BLaER1 (cell line): ENCODE data around the gene ZNF503.

ENCODE experiments used
- H3K27ac ChIP-seq: shearing (Covaris generic); formaldehyde crosslinking; 2 replicates; pipeline ENCODE4 v1.8.1; 2022
- H3K27me3 ChIP-seq: shearing (Covaris generic); formaldehyde crosslinking; 2 replicates; pipeline ENCODE4 v1.8.1; 2022
- H3K36me3 ChIP-seq: shearing (Covaris generic); formaldehyde crosslinking; 2 replicates; pipeline ENCODE4 v1.8.1; 2022
- H3K4me1 ChIP-seq: shearing (Covaris generic); formaldehyde crosslinking; 2 replicates; pipeline ENCODE4 v1.8.1; 2022
- H3K4me2 ChIP-seq: shearing (Covaris generic); formaldehyde crosslinking; 2 replicates; pipeline ENCODE4 v1.8.1; 2022
- H3K4me3 ChIP-seq: shearing (Covaris generic); formaldehyde crosslinking; 2 replicates; pipeline ENCODE4 v1.8.1; 2022
- H3K9ac ChIP-seq: shearing (Covaris generic); formaldehyde crosslinking; 2 replicates; pipeline ENCODE4 v1.8.1; 2022
- H3K9me3 ChIP-seq: shearing (Covaris generic); formaldehyde crosslinking; 2 replicates; pipeline ENCODE4 v1.8.1; 2022
- H4K20me1 ChIP-seq: shearing (Covaris generic); formaldehyde crosslinking; 2 replicates; pipeline ENCODE4 v1.8.1; 2022
- Cebpa-rat ChIP-seq: shearing (Covaris generic); IDR thresholded peaks from 2 replicates; pipeline ENCODE4 v1.8.1; 2022

The ZNF503 gene

DNA sequence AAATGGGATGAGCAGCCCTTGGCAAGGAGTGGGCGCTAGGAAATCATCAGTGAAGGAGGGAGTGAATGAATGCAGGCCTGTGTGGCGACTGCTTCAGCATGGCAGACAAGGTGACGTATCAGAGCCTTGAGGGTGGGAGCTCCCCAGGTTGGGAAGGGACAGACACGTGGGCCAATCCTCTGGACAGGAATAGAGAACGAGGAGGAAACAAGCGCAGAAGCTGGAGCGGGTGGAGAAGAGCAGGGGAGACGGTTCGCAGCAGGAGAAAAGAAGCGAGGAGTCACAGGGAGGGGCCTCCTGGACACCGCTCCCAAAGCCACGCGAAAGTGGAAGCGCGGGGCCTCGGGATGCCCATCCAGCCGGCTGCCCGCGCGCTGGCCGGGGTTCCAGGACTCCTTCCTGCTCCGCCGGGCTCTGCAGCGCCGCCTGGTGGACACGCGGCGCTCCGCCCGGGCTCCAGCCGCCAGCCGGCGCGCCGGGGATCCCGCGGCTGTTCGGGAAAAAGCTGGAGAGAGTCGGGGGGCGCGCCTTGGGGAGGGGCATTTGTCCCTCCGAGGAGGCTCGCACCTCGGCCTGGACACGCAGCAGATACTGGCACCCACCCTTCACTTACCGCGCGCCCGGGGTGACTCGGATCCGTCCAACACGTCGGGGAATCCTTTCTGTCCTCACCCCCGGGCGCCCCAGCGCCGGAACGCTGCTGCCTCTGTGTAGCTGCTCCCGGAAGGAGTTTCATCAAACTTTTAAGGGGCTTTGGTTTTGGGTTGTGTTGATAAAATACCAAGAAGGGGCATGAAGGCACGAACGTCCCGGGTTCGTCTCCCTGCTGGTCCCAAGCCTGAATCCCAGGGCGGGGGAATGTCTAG lies 6.3 kb downstream of the ZNF503 start:
- Histone ChIP-seq H4K20me1 (peaks cover 12% of the 10 kb centered on the region), H3K27ac (no peak overlapping the region), H3K36me3 (peaks cover 12% of the 10 kb centered on the region), H3K9ac (no peak overlapping the region), H3K9me3 (peaks cover 11% of the 10 kb centered on the region), H3K4me1 (peaks cover 8% of the 10 kb centered on the region), H3K4me3 (no peak overlapping the region), H3K4me2 (no peak overlapping the region), H3K27me3 (peaks cover 9% of the 10 kb centered on the region)
- no peak for TF ChIP-seq Cebpa-rat

DNA sequence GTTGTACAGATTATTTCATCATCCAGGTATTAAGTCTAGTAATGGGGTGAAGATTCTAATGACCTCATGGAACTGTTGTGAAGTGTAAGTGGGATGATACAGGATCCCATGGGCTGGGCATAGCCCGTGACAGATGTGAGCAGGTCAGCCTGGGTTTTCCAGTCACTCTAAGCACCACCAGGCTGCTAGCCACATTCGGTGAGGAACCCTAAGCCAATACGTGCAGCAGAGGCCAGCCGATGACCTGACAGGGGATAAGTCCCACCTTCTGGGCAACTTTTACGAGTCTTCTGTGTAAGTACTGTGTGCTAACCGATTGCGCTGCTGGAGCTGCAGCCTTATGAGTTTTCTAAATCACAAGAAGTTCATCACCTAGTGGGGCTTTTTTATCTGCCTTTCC lies 7.3 kb downstream of the ZNF503 start:
- peaks cover 7% of the 10 kb centered on the region for H4K20me1 ChIP-seq
- peaks cover 11% of the 10 kb centered on the region for H3K9me3 ChIP-seq
- H3K4me1 ChIP-seq: peaks cover 1% of the 10 kb centered on the region
- H3K4me2 ChIP-seq: no peak overlapping the region
- H3K27ac ChIP-seq: no peak overlapping the region
- no peak overlapping the region for H3K4me3 ChIP-seq
- H3K36me3 ChIP-seq: peaks cover 9% of the 10 kb centered on the region
- no peak overlapping the region for H3K9ac ChIP-seq
- TF ChIP-seq Cebpa-rat: no peak
- no peaks in the 10 kb centered on the region for H3K27me3 ChIP-seq

DNA sequence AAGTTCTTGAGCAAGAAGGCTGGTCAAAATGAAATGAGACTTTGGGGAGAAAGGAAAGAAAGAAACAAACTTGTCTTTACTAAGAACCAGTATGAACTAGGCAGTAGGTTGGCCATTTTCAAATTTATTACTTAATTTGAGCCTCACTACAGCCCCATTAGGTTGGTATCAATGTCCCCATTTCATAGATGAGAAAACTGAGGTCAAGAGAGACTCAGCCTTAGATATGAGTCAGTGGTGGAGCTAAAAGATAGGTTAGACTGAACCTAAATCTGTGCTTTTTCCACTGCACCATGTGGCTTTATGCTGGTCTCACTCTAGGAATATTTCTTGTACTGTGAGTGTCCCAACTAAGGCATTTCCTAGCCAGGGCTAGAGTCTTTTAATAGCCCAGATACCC lies 8.8 kb downstream of the ZNF503 start:
- no peak overlapping the region for H3K27ac ChIP-seq
- H3K27me3 ChIP-seq: no peaks in the 10 kb centered on the region
- peaks cover 11% of the 10 kb centered on the region for H3K9me3 ChIP-seq
- TF ChIP-seq Cebpa-rat: no peak
- no peak overlapping the region for H3K4me3 ChIP-seq
- H4K20me1 ChIP-seq: no peaks in the 10 kb centered on the region
- H3K36me3 ChIP-seq: no peaks in the 10 kb centered on the region
- H3K4me1 ChIP-seq: no peaks in the 10 kb centered on the region; the same call in 1 of the 2 replicates
- H3K9ac ChIP-seq: no peak overlapping the region
- no peak overlapping the region for H3K4me2 ChIP-seq

DNA sequence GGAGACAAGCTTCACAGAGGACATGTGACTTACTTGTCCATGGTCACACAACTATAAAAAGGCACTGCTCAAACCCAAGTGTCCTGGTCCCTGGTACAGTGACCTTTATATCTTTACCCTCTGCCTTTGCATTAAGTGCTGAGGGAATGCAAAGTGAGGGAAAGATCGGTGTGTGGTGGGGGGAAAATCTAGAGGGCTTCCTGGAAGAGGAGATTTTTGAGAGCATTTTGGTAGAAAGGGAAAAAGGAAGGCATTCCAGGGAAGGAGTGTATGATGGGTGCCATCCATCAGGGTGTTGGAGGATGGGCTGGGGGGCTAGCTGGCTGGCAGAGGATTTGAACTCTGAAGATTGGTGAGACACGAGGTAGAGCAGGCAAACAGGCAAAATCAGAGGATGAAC lies 9.3 kb downstream of the ZNF503 start:
- H3K27ac ChIP-seq: no peak overlapping the region
- TF ChIP-seq Cebpa-rat: no peak
- H3K9ac ChIP-seq: no peak overlapping the region
- peaks cover 11% of the 10 kb centered on the region for H3K9me3 ChIP-seq
- H3K4me3 ChIP-seq: no peak overlapping the region
- H3K4me2 ChIP-seq: no peak overlapping the region
- no peaks in the 10 kb centered on the region; the same call in 1 of the 2 replicates for H3K4me1 ChIP-seq
- no peaks in the 10 kb centered on the region for H3K36me3 ChIP-seq
- H3K27me3 ChIP-seq: no peaks in the 10 kb centered on the region
- no peaks in the 10 kb centered on the region for H4K20me1 ChIP-seq

DNA sequence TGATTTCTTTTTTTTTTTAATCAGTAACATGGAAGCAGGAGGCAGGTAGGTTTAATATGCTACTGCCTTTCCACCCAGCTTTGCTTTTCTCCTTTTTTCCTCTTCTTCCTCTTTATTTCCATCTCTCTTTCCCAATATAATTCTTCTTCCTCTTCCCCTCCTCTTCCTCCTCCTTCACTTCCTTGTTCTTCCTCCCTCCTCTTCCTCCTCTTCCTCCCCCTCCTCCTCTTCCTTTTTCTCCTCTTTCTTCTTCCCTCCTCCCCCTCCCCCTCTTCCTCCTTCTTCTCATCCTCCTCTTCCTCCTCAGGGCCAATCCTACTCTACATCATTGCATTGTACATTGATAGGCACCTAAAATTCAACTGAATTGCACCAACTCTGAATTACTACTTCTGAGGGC lies 11.4 kb downstream of the ZNF503 start:
- H3K36me3 ChIP-seq: no peaks in the 10 kb centered on the region
- no peak for TF ChIP-seq Cebpa-rat
- H3K27me3 ChIP-seq: no peaks in the 10 kb centered on the region

DNA sequence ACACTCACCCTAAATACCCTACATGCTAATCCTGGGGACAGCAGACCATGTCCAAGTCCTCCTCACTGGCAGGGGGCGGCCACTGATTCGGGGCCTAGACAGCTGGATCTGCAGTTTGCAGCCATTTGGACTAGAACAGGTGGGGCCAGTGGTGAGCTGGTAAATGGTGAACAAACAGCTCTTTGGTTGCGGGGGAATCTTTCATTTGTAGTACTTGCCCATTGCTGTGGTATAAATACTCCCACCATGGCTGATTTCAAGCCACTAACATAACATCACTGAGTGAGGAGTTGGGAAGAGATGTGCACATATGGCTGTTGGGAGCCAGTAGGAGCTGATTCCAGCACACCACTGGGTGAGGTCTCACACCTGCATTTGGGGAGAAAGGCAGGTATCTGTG lies 13.5 kb downstream of the ZNF503 start:
- Histone ChIP-seq H3K36me3 (no peaks in the 10 kb centered on the region), H4K20me1 (no peaks in the 10 kb centered on the region), H3K9me3 (0 out of 2 replicates have a peak, but pooled peaks cover 6% of the 10 kb centered on the region), H3K4me3 (no peak overlapping the region), H3K4me1 (peaks cover 7% of the 10 kb centered on the region; the same call in 1 of the 2 replicates), H3K9ac (no peak overlapping the region), H3K4me2 (no peak overlapping the region), H3K27me3 (no peaks in the 10 kb centered on the region), H3K27ac (no peak overlapping the region)
- TF ChIP-seq Cebpa-rat: no peak

More for the DNA sequence above, 11.4 kb downstream of the ZNF503 start:
- Histone ChIP-seq H3K27ac (no peak overlapping the region), H3K4me2 (no peak overlapping the region), H3K4me3 (no peak overlapping the region), H3K9ac (no peak overlapping the region), H4K20me1 (no peaks in the 10 kb centered on the region), H3K9me3 (peaks cover 6% of the 10 kb centered on the region; the same call in 1 of the 2 replicates), H3K4me1 (peaks cover 4% of the 10 kb centered on the region; the same call in 1 of the 2 replicates)

DNA sequence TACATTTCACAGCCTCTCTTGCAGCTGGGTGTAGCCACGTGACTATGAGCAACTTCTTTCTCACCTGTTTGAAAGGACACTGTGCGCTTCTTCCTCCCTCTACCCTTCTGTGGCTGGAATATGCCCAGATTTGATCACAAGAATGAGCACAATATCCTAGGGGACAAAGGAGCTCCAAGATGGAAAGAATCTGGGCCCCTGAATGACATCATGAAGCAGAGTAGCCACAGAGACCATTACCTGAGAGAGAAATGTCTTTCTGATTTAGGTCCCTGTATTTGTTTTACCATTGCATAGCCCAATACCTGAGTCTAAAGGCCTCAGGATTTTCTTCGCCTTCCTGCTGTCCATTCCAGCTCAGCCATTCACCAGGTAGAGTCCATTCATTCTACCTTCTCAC lies 15.4 kb downstream of the ZNF503 start:
- no peak for TF ChIP-seq Cebpa-rat
- H3K36me3 ChIP-seq: no peaks in the 10 kb centered on the region
- H3K9me3 ChIP-seq: 0 out of 2 replicates have a peak, but pooled peaks cover 6% of the 10 kb centered on the region
- H3K27ac ChIP-seq: no peak overlapping the region
- no peak overlapping the region for H3K4me2 ChIP-seq
- H3K9ac ChIP-seq: no peak overlapping the region
- peaks cover 7% of the 10 kb centered on the region; the same call in 1 of the 2 replicates for H3K4me1 ChIP-seq
- no peak overlapping the region for H3K4me3 ChIP-seq
- no peaks in the 10 kb centered on the region for H4K20me1 ChIP-seq
- H3K27me3 ChIP-seq: no peaks in the 10 kb centered on the region

DNA sequence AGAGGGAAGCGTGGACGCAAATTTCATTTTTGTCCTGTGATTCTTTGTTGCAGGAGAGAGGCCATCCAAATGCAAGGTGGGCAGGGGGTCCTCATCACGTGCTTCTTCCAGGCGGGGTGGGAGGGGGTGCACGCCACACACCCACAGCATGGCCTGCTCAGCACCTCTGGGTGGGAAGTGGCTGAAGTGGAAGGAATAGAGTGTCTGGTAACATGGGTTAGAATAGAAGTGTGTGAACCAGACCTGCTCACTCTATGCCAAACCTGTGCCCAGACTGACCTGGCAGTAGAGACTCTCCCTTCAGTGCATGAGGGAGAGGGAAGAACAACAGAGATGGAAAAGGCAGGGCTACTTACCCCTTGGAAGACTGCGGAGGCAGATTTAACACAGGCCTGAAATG lies 21.7 kb downstream of the ZNF503 start:
- Histone ChIP-seq H3K4me2 (no peak overlapping the region), H3K9me3 (no peaks in the 10 kb centered on the region), H3K4me1 (no peaks in the 10 kb centered on the region), H3K36me3 (no peaks in the 10 kb centered on the region), H3K4me3 (no peak overlapping the region), H3K27ac (no peak overlapping the region), H4K20me1 (no peaks in the 10 kb centered on the region), H3K9ac (no peak overlapping the region), H3K27me3 (no peaks in the 10 kb centered on the region)
- no peak for TF ChIP-seq Cebpa-rat

DNA sequence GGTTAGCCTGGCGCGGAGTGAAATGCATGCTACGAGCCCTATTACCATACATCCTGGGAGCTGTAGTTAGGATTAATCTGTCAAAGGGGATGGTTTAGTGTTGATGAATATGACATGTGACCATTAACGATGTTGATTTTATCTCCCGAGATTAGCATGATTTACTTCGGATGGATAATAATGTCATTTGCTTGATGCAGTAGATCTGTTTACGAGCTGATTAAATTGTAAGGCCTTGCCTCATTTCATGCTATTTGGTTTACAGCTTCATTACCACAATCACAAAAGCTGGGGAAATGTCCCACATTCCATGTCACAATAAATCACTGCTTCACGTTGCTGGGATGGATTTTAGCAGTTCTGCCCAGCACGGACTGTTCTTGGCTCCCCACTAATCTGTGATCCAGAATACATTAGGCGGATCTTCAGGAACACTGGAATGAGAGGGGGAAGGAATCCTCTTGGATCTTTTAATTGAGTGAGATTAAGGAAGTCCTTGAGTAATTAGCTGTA lies 22.3 kb downstream of the ZNF503 start:
- Histone ChIP-seq H3K27me3 (no peaks in the 10 kb centered on the region), H3K27ac (no peak overlapping the region), H3K4me1 (no peaks in the 10 kb centered on the region), H3K36me3 (no peaks in the 10 kb centered on the region), H3K4me3 (no peak overlapping the region), H3K9me3 (no peaks in the 10 kb centered on the region), H4K20me1 (no peaks in the 10 kb centered on the region), H3K4me2 (no peak overlapping the region), H3K9ac (no peak overlapping the region)
- no peak for TF ChIP-seq Cebpa-rat

DNA sequence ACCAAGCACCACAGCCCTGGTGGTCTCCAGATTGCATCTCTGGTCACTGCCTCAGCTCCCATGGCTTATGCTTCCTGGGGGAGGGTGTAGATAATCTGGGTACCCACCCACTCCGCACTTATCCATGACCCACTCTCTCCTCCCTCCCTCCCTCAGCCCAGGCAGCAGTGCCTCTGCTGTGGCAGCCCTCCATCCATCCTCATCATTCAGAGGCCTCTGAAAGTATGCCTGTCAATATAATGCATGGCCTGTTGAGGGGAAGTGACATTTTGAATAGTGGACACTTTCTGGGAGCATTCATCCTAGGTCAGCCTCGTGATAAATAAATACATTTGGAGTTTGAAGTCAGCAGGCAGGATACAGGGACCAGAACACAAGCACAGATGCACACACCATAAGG lies 23.2 kb downstream of the ZNF503 start:
- Histone ChIP-seq H3K4me1 (no peaks in the 10 kb centered on the region), H3K9me3 (no peaks in the 10 kb centered on the region), H3K4me2 (no peak overlapping the region), H3K27ac (no peak overlapping the region), H4K20me1 (no peaks in the 10 kb centered on the region), H3K9ac (no peak overlapping the region), H3K27me3 (no peaks in the 10 kb centered on the region), H3K4me3 (no peak overlapping the region), H3K36me3 (no peaks in the 10 kb centered on the region)
- TF ChIP-seq Cebpa-rat: no peak
